ENCODE results near the gene SP140L.

Gene SP140L

GRCh38 chr2:230317366-230317765 is 9.6 kb upstream of the SP140L start:
- Histone ChIP-seq H3K9me2 (ENCODE audit: low read depth, low read length) (no peaks in the 10 kb centered on the region), H3K9ac (ENCODE audit: low read length) (no peak overlapping the region)

DNA sequence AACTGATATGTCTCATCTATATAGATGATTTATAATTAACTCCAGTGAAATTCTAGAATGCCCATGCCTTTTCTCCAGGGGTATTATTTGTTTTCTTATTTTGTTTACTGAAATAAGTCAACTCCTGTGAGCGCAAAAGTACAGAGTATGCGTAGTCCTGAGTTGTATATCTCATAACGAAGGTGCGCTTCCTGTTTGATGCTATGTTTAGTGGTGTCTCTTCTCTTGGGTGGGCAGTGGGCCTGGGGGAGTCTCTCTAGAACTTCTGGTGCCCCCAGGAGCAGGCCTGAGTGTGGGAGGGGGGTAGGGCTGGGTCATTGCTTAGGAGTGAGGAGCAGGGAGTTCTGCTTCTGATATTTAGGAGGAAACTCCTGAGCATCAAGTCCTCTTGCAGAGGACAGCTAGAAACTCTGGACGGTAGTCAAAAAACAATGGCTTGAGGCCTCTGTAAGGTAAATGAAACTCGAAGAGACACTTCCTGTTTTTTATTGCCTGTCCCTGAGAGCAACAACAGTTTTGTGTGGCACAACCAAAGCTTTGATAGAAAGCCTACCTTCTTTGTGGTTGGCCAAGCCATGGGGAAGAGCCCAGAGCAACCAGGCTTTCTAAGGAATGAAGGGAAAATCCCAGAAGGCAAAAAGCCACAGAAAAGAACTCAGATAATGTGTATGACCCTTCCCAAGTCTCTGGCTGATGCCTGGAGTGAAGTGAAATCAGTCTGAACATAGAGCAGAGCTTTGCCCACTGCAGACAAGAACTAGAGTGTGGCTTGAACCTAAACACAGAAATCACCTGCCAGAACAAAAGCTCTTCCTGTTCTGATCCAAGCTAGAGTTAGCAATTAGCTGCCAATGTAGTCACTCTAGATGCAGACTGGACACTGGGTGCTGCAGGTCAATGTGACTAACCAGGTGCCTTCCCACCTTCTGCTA is 8.5 kb upstream of the SP140L start:
- H3K9ac ChIP-seq (ENCODE audit: low read length), result peak overlapping the region; percentile 43
- peak overlapping the region; percentile 34 for H3K4me3 ChIP-seq (ENCODE audit: low read depth, low read length, poor library complexity, severe bottlenecking)
- no peaks in the 10 kb centered on the region for H3K9me3 ChIP-seq (ENCODE audit: low read length)
- no peak overlapping the region for H2AFZ ChIP-seq (ENCODE audit: low read length)
- no peaks in the 10 kb centered on the region for H3K9me2 ChIP-seq (ENCODE audit: low read depth, low read length)
- TF ChIP-seq EZH2 (IDR thresholded peaks at IDR 0.05; ENCODE audit: borderline replicate concordance, low read length), result no peak
- TF ChIP-seq, protein P1, sequence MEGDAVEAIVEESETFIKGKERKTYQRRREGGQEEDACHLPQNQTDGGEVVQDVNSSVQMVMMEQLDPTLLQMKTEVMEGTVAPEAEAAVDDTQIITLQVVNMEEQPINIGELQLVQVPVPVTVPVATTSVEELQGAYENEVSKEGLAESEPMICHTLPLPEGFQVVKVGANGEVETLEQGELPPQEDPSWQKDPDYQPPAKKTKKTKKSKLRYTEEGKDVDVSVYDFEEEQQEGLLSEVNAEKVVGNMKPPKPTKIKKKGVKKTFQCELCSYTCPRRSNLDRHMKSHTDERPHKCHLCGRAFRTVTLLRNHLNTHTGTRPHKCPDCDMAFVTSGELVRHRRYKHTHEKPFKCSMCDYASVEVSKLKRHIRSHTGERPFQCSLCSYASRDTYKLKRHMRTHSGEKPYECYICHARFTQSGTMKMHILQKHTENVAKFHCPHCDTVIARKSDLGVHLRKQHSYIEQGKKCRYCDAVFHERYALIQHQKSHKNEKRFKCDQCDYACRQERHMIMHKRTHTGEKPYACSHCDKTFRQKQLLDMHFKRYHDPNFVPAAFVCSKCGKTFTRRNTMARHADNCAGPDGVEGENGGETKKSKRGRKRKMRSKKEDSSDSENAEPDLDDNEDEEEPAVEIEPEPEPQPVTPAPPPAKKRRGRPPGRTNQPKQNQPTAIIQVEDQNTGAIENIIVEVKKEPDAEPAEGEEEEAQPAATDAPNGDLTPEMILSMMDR (IDR thresholded peaks at IDR 0.05; ENCODE audit: low read length), result no peak
- peaks cover 27% of the 10 kb centered on the region for H3K4me1 ChIP-seq (ENCODE audit: insufficient read depth, low read length, severe bottlenecking)
- H3F3A ChIP-seq (ENCODE audit: insufficient read depth, low read length), result no peaks in the 10 kb centered on the region
- peak overlapping the region; percentile 58 for H3K4me2 ChIP-seq (ENCODE audit: low read length)
- peak overlapping the region; percentile 90 for H3K27ac ChIP-seq (ENCODE audit: low read depth, low read length, poor library complexity, severe bottlenecking)
- H3K79me2 ChIP-seq (ENCODE audit: insufficient read depth, low read length), result no peaks in the 10 kb centered on the region
- H4K20me1 ChIP-seq (ENCODE audit: insufficient read depth, low read length), result no peaks in the 10 kb centered on the region
- no peaks in the 10 kb centered on the region for H3K27me3 ChIP-seq (ENCODE audit: insufficient read depth, low read length)
- H3K36me3 ChIP-seq (ENCODE audit: insufficient read depth, low read length), result no peaks in the 10 kb centered on the region

More at GRCh38 chr2:230317366-230317765, 9.6 kb upstream of the SP140L start:
- H3F3A ChIP-seq (ENCODE audit: insufficient read depth, low read length), result no peaks in the 10 kb centered on the region
- H3K4me1 ChIP-seq (ENCODE audit: insufficient read depth, low read length, severe bottlenecking), result peaks cover 24% of the 10 kb centered on the region
- no peak overlapping the region for H3K4me3 ChIP-seq (ENCODE audit: low read depth, low read length, poor library complexity, severe bottlenecking)
- no peaks in the 10 kb centered on the region for H3K27me3 ChIP-seq (ENCODE audit: insufficient read depth, low read length)
- H3K9me3 ChIP-seq (ENCODE audit: low read length), result no peaks in the 10 kb centered on the region
- 0 out of 2 replicates have a peak, but pooled peaks cover 9% of the 10 kb centered on the region for H3K36me3 ChIP-seq (ENCODE audit: insufficient read depth, low read length)
- TF ChIP-seq, protein P1 (IDR thresholded peaks at IDR 0.05; ENCODE audit: low read length), result no peak
- no peak for TF ChIP-seq EZH2 (IDR thresholded peaks at IDR 0.05; ENCODE audit: borderline replicate concordance, low read length)
- no peak overlapping the region for H3K4me2 ChIP-seq (ENCODE audit: low read length)
- H4K20me1 ChIP-seq (ENCODE audit: insufficient read depth, low read length), result no peaks in the 10 kb centered on the region
- H3K79me2 ChIP-seq (ENCODE audit: insufficient read depth, low read length), result no peaks in the 10 kb centered on the region
- peak overlapping the region; percentile 90 for H3K27ac ChIP-seq (ENCODE audit: low read depth, low read length, poor library complexity, severe bottlenecking)
- H2AFZ ChIP-seq (ENCODE audit: low read length), result no peak overlapping the region

- Histone ChIP-seq H4K20me1 (ENCODE audit: insufficient read depth, low read length) (no peaks in the 10 kb centered on the region), H3K4me3 (ENCODE audit: low read depth, low read length, poor library complexity, severe bottlenecking) (peak overlapping the region; percentile 34), H3K36me3 (ENCODE audit: insufficient read depth, low read length) (no peaks in the 10 kb centered on the region), H3K27me3 (ENCODE audit: insufficient read depth, low read length) (no peaks in the 10 kb centered on the region), H3K9ac (ENCODE audit: low read length) (peak overlapping the region; percentile 43), H3K4me1 (ENCODE audit: insufficient read depth, low read length, severe bottlenecking) (peaks cover 34% of the 10 kb centered on the region), H3K9me2 (ENCODE audit: low read depth, low read length) (no peaks in the 10 kb centered on the region), H3K9me3 (ENCODE audit: low read length) (no peaks in the 10 kb centered on the region), H2AFZ (ENCODE audit: low read length) (no peak overlapping the region), H3F3A (ENCODE audit: insufficient read depth, low read length) (no peaks in the 10 kb centered on the region), H3K27ac (ENCODE audit: low read depth, low read length, poor library complexity, severe bottlenecking) (peak overlapping the region; percentile 90), H3K4me2 (ENCODE audit: low read length) (peak overlapping the region; percentile 58), H3K79me2 (ENCODE audit: insufficient read depth, low read length) (no peaks in the 10 kb centered on the region)
- TF ChIP-seq EZH2 (IDR thresholded peaks at IDR 0.05; ENCODE audit: borderline replicate concordance, low read length), result no peak
- TF ChIP-seq, protein P1 (IDR thresholded peaks at IDR 0.05; ENCODE audit: low read length), result no peak
These were observed 7.7 kb upstream of the SP140L start for GRCh38 chr2:230319211-230319862.
